Measurements from ENCODE around the gene S100A7A.

S100A7A gene

DNA sequence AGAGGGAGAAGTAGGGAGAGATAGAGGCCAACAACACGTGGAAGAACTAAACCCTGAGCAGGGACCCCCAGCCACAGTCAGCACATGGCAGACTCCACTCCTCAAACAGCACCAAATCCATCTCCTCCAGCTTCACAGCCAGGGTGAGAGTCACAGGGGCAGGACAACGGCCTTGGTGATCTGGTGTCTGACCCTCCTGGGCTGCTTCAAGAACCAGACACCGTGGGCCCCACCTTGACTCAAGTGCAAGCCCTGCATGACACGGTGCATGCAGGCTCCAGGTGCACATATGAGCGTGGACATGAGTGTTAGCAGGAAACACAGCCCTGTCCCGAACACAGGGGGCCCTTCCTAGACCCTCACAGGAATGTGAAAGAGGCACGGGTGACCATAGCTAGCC is 22.3 kb downstream of the S100A7A start:
- Histone ChIP-seq H3K9me3 (ENCODE audit: control insufficient read depth, insufficient read depth, low read depth, low read length) (no peaks in the 10 kb centered on the region), H3K36me3 (ENCODE audit: control insufficient read depth in 2 of 2, insufficient read depth in 1 of 2, low read length in 2 of 2) (no peaks in the 10 kb centered on the region), H3K27ac (ENCODE audit: extremely low read depth, low read depth, low read length) (no peak overlapping the region), H3K4me1 (ENCODE audit: control insufficient read depth, insufficient read depth, low read length) (no peaks in the 10 kb centered on the region), H3K4me3 (ENCODE audit: low read depth, low read length) (no peak overlapping the region)
- ChIA-PET POLR2A (no interaction called here), CTCF (no interaction called here)
- TF ChIP-seq ZNF624 (tag by site-specific recombination; IDR thresholded peaks at IDR 0.05), result no peak
- TF ChIP-seq ZNF23 (tag by site-specific recombination; IDR thresholded peaks at IDR 0.05; ENCODE audit: borderline replicate concordance), result no peak
- TF ChIP-seq HOXD13 (CRISPR knock-in tag; IDR thresholded peaks at IDR 0.05; ENCODE audit: borderline replicate concordance), result no peak
- TF ChIP-seq, protein P1, sequence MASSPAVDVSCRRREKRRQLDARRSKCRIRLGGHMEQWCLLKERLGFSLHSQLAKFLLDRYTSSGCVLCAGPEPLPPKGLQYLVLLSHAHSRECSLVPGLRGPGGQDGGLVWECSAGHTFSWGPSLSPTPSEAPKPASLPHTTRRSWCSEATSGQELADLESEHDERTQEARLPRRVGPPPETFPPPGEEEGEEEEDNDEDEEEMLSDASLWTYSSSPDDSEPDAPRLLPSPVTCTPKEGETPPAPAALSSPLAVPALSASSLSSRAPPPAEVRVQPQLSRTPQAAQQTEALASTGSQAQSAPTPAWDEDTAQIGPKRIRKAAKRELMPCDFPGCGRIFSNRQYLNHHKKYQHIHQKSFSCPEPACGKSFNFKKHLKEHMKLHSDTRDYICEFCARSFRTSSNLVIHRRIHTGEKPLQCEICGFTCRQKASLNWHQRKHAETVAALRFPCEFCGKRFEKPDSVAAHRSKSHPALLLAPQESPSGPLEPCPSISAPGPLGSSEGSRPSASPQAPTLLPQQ (tag by site-specific recombination; IDR thresholded peaks at IDR 0.05), result no peak
- no peak for TF ChIP-seq KLF16 (tag by site-specific recombination; IDR thresholded peaks at IDR 0.05)
- no peak for TF ChIP-seq ZNF155 (tag by site-specific recombination; IDR thresholded peaks at IDR 0.05)
- no peak for TF ChIP-seq ZNF510 (tag by site-specific recombination; IDR thresholded peaks at IDR 0.05; ENCODE audit: insufficient replicate concordance)
- TF ChIP-seq SP2 (tag by site-specific recombination; IDR thresholded peaks at IDR 0.05), result no peak
- TF ChIP-seq, protein P2, sequence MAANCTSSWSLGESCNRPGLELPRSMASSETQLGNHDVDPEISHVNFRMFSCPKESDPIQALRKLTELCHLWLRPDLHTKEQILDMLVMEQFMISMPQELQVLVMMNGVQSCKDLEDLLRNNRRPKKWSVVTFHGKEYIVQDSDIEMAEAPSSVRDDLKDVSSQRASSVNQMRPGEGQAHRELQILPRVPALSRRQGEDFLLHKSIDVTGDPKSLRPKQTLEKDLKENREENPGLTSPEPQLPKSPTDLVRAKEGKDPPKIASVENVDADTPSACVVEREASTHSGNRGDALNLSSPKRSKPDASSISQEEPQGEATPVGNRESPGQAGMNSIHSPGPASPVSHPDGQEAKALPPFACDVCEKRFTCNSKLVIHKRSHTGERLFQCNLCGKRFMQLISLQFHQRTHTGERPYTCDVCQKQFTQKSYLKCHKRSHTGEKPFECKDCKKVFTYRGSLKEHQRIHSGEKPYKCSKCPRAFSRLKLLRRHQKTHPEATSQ (tag by site-specific recombination; IDR thresholded peaks at IDR 0.05), result no peak
- TF ChIP-seq ZEB2 (tag by site-specific recombination; IDR thresholded peaks at IDR 0.05), result no peak
- no peak for TF ChIP-seq ZNF549 (tag by site-specific recombination; IDR thresholded peaks at IDR 0.05)
- no peak for TF ChIP-seq ZNF747 (tag by site-specific recombination; IDR thresholded peaks at IDR 0.05)
- no peak for TF ChIP-seq ZNF514 (tag by site-specific recombination; IDR thresholded peaks at IDR 0.05)
- TF ChIP-seq, protein P3, sequence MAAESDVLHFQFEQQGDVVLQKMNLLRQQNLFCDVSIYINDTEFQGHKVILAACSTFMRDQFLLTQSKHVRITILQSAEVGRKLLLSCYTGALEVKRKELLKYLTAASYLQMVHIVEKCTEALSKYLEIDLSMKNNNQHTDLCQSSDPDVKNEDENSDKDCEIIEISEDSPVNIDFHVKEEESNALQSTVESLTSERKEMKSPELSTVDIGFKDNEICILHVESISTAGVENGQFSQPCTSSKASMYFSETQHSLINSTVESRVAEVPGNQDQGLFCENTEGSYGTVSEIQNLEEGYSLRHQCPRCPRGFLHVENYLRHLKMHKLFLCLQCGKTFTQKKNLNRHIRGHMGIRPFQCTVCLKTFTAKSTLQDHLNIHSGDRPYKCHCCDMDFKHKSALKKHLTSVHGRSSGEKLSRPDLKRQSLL (tag by site-specific recombination; IDR thresholded peaks at IDR 0.05), result no peak

DNA sequence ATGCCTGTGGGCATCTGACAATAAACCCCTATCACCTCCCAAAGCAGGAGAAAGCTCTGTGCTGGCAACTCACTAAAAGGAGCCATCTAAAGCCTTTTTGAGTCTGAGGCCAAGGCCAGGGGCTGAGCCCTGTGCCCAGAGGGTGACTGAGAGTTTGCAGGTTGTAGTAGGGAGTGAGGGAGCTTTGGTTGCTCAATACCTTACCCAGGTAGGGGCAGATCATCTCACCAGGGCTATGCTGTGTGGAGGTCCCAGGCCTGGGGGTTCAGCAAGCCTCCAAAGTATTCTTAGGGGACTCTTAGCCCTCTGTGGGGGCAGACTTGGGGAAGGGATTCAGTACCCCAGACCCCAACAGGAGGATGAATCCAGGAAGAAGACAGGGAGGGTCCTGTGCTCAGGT is 23.0 kb downstream of the S100A7A start:
- H3K27ac ChIP-seq (ENCODE audit: extremely low read depth, low read depth, low read length), result no peak overlapping the region
- H3K4me1 ChIP-seq (ENCODE audit: control insufficient read depth, insufficient read depth, low read length), result no peaks in the 10 kb centered on the region
- no peak overlapping the region for H3K4me3 ChIP-seq (ENCODE audit: low read depth, low read length)
- H3K9me3 ChIP-seq (ENCODE audit: control insufficient read depth, insufficient read depth, low read depth, low read length), result no peaks in the 10 kb centered on the region
- CTCF ChIA-PET, result no interaction called here
- H3K36me3 ChIP-seq (ENCODE audit: control insufficient read depth in 2 of 2, insufficient read depth in 1 of 2, low read length in 2 of 2), result no peaks in the 10 kb centered on the region
- TF ChIP-seq, protein P4, sequence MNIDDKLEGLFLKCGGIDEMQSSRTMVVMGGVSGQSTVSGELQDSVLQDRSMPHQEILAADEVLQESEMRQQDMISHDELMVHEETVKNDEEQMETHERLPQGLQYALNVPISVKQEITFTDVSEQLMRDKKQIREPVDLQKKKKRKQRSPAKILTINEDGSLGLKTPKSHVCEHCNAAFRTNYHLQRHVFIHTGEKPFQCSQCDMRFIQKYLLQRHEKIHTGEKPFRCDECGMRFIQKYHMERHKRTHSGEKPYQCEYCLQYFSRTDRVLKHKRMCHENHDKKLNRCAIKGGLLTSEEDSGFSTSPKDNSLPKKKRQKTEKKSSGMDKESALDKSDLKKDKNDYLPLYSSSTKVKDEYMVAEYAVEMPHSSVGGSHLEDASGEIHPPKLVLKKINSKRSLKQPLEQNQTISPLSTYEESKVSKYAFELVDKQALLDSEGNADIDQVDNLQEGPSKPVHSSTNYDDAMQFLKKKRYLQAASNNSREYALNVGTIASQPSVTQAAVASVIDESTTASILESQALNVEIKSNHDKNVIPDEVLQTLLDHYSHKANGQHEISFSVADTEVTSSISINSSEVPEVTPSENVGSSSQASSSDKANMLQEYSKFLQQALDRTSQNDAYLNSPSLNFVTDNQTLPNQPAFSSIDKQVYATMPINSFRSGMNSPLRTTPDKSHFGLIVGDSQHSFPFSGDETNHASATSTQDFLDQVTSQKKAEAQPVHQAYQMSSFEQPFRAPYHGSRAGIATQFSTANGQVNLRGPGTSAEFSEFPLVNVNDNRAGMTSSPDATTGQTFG (tag by site-specific recombination; IDR thresholded peaks at IDR 0.05; ENCODE audit: borderline replicate concordance), result no peak
- no peak for TF ChIP-seq ZNF571 (tag by site-specific recombination; IDR thresholded peaks at IDR 0.05)
- TF ChIP-seq, protein P2 (tag by site-specific recombination; IDR thresholded peaks at IDR 0.05), result no peak
- TF ChIP-seq ZNF114 (tag by site-specific recombination; IDR thresholded peaks at IDR 0.05), result no peak
- no peak for TF ChIP-seq ZNF184 (tag by site-specific recombination; IDR thresholded peaks at IDR 0.05)
- no peak for TF ChIP-seq ZNF785 (tag by site-specific recombination; IDR thresholded peaks at IDR 0.05)
- no peak for TF ChIP-seq ZNF426 (tag by site-specific recombination; IDR thresholded peaks at IDR 0.05)
- TF ChIP-seq ZNF701 (tag by site-specific recombination; IDR thresholded peaks at IDR 0.05), result no peak
- TF ChIP-seq WT1 (tag by site-specific recombination; IDR thresholded peaks at IDR 0.05), result no peak
- TF ChIP-seq ZFP69B (tag by site-specific recombination; IDR thresholded peaks at IDR 0.05), result no peak
- TF ChIP-seq ZNF548 (tag by site-specific recombination; IDR thresholded peaks at IDR 0.05), result no peak
- TF ChIP-seq, protein P5, sequence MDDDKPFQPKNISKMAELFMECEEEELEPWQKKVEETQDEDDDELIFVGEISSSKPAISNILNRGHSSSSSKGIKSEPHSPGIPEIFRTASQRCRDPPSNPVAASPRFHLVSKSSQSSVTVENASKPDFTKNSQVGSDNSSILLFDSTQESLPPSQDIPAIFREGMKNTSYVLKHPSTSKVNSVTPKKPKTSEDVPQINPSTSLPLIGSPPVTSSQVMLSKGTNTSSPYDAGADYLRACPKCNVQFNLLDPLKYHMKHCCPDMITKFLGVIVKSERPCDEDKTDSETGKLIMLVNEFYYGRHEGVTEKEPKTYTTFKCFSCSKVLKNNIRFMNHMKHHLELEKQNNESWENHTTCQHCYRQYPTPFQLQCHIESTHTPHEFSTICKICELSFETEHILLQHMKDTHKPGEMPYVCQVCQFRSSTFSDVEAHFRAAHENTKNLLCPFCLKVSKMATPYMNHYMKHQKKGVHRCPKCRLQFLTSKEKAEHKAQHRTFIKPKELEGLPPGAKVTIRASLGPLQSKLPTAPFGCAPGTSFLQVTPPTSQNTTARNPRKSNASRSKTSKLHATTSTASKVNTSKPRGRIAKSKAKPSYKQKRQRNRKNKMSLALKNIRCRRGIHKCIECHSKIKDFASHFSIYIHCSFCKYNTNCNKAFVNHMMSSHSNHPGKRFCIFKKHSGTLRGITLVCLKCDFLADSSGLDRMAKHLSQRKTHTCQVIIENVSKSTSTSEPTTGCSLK (tag by site-specific recombination; IDR thresholded peaks at IDR 0.05), result no peak
- TF ChIP-seq, protein P6, sequence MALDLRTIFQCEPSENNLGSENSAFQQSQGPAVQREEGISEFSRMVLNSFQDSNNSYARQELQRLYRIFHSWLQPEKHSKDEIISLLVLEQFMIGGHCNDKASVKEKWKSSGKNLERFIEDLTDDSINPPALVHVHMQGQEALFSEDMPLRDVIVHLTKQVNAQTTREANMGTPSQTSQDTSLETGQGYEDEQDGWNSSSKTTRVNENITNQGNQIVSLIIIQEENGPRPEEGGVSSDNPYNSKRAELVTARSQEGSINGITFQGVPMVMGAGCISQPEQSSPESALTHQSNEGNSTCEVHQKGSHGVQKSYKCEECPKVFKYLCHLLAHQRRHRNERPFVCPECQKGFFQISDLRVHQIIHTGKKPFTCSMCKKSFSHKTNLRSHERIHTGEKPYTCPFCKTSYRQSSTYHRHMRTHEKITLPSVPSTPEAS (tag by site-specific recombination; IDR thresholded peaks at IDR 0.05), result no peak
- POLR2A ChIA-PET, result no interaction called here

All from HEK293 (cell line).